GM19372 (cell line): ENCODE data around the gene CDX4.
"Not testable (repeated sequence)": the region's sequence is repeated elsewhere in the genome, so short reads cannot be mapped to it uniquely, and the experiment has no call there.

Experiments
- ATAC-seq: cut with Tn5 transposase; IDR thresholded peaks from one replicate; pipeline ENCODE4 v1.9.1; 2021; ENCODE audit warnings: mild to moderate bottlenecking, low read depth, moderate library complexity; ENCODE audit not compliant: unreplicated experiment

Gene CDX4, protein sequence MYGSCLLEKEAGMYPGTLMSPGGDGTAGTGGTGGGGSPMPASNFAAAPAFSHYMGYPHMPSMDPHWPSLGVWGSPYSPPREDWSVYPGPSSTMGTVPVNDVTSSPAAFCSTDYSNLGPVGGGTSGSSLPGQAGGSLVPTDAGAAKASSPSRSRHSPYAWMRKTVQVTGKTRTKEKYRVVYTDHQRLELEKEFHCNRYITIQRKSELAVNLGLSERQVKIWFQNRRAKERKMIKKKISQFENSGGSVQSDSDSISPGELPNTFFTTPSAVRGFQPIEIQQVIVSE

DNA sequence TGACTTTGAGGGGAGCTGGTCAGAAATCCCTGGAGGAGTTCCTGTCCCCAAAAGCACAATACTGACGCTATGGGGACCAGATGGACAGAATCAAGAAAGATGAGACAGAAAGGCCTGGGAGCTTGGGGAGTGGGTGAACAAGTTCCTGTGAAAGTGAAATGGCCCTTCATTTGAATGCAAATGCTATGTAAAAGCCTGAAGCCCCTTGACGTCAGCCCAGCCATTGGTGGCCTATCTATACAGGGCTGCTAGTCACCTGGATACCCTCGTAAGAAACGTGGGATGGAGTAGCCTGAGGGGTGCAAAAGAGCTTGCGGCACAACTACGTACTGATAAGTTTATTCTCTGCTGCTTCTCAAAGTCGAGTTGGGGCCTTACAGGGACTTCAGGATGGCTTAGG lies at the start of gene CDX4:
CDX4 (plus strand) TSS at position 223 of the 400 bp plus-strand sequence. CDS start 201 bp downstream, outside the sequence.
- ATAC-seq: no peak

DNA sequence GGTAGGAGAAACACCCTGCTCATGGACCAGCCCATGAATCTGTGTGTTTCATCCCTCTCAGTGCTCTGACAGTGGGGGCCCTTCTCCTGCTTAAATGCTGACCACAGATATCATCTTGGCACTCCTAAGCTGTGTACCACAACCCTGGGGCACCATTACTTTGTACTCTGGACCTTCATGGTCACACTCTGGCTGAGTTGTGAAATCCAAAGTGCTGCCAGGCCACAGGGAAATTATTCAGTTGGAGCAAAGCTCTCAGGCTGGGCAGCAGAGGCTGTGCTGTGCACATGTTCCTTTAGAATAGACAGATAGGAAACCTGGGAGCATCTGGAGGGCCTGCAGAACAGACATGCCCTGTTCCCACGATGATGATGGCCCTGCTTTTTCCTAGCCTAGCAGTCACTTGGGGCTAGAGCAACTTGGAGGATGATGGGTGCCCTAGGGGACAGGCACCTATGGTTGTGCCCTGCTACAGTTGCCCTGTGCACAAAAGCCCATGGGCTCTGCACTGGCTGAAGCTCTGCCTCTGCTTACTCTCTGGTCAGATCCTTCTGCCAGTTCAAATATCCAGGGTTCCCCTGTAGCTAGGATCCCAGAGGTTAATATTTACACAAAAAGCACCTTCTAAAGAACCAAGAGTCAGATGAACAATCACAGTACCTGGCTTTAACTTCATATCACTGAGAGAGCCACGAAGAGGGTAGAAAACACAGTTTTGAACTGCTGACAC lies 48.5 kb upstream of the CDX4 start:
- no peak for ATAC-seq

DNA sequence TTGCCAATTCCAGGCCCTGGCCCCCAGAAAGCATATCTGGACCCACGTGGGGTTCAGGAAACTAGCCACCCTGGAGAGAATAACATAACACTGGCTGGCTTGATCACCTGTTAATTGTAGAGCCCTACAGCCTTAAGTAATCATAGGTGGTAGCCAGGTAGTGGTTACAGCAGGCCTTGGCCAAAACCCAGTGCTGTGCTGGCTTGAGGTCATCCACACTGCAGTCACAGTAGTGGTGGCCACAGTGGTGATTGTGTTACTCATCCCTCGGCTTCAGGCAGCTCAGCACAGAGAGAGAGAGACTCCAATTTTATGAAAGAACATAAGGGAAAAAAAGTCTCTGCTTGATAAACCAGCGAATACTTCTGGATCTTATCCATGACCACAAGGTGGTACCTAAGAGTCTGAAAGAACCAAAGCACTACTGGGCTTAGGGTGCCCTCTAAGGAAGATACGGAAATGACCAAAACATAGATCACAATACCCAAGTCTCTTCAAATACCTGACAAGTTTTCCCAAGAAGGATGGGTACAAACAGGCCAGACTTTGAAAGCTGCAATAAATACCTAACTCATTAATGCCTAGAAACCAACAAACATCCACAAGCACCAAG lies 46.6 kb upstream of the CDX4 start:
- no peak for ATAC-seq

DNA sequence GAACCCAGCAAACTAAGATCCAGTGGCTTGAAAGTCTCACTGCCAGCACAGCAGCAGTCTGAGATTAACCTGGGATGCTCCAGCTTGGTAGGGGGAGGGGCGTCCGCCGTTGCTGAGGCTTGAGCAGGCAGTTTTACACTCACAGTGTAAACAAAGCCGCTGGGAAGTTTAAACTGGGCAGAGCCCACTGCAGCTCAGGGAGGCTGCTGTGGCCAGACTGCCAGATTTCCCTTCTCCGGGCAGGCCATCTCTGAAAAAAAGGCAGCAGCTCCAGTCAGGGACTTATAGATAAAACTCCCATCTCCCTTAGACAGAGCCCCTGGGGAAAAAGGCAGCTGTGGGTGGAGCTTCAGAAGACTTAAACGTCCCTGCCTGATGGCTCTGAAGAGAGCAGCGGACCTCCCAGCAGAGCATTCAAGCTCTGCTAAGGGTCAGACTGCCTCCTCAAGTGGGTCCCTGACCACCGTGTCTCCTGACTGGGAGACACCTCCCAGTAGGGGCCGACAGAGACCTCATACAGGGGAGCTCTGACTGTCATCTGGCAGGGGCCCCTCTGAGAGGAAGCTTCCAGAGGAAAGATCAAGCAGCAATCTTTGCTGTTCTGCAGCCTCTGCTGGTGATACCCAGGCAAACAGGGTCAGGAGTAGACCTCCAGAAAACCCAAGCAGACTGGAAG lies 45.1 kb upstream of the CDX4 start:
- ATAC-seq: no peak

DNA sequence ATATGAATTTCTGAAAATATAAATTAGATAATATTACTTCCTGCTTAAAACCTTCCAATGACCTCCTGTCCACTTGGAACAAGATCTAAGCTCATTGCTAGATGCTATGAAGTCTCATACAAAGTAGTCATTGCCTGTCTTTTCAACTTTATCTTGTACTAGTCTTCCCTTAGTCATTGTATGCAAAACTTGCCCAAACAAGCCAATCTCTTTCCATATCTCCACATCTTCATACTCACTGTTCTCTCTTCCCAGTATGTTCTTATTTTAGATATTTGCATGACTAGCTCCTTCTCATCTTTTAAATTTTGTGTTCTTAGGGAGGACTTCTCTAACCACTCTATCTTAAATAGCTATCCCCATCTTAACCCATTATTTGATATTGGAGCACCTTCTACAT lies 33.9 kb upstream of the CDX4 start:
- ATAC-seq: no peak

DNA sequence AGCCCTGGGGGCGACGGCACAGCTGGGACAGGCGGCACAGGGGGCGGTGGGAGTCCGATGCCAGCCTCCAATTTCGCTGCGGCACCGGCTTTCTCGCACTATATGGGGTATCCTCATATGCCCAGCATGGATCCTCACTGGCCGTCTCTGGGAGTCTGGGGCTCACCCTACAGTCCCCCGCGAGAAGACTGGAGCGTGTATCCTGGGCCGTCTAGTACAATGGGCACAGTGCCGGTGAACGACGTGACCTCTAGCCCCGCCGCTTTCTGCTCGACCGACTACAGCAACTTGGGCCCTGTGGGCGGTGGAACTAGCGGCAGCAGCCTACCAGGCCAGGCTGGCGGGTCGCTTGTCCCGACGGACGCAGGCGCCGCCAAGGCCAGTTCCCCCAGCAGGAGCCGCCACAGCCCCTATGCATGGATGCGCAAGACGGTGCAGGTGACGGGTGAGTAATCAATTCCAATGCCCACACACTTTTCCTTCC lies 500 bp downstream of the CDX4 start:
- no peak for ATAC-seq

DNA sequence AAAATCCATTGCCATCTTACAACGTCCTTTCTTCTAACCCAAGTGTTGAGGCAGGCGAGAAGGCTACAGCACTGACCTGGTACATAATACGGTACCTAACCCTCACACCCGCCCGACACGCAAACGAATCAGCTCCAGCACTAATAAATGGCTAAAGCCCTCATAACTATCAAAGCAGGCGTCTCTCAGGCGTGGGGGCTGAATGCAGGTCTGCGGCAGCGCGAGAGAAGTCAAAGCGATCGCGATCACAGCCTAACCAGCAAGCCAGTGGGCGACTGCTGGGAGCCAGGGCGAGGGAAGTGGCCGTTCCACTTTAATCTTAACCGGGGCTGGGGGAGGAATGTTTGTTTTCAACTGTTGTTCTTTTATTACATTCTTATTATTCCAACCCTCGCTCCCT lies 1.5 kb downstream of the CDX4 start:
- ATAC-seq: no peak

DNA sequence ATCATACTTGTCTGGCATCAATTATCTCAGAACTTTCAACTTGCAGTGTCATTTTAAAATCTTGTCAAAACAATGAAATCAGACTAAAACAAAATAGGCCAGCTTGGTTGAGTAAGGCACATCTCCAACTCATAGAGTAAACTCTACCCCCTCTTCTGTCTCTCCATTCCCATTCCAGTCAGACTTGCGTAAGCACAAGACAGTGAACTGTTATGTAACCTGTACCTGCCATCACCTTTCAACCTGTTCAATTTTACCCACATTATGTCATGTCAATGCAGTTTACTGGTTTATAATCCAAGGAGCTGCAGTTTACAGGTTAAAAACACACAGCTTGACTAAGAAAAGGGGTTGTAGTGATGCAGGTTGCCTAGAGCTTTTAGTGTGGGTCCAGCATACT lies 8.3 kb downstream of the CDX4 start:
- ATAC-seq: no peak

DNA sequence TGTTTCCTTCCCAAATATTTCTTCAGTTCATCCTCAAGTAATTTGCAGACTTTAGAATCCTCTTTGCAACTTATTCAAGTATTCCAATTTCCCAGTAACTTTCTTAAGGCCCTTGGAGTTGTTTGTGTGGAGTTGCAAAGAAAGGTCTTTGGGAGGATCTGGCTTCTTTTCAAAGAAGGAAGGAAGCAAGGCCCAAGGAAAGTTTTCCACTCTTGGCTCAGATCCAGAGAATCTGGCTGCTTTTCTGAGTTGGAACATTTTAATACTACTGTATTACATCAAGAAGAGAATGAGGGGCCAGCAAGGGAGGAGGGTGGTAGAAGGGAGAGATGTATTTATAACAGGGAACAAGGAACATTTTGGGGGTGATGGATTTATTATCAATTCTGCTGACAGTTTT lies 10.5 kb downstream of the CDX4 start:
- no peak for ATAC-seq

DNA sequence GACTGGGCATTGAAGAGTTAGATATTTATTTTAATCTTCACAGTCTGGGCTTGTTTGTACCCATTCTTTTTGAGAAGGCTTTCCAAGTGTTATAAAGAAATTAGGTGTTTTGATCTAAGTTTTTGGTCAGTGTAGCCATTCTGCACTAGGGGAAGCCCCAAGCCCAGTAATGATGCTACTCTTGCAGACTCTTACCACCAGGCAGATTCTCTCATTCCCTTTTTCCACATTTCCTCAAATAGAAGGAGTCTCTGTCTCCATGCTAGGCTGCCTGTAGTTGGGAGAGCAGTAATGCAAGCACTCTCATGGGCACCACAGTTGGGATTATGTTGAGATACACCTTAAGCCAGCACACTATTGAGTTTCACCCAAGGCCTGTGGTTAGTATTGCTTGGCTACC lies 21.5 kb downstream of the CDX4 start:
- ATAC-seq: no peak

DNA sequence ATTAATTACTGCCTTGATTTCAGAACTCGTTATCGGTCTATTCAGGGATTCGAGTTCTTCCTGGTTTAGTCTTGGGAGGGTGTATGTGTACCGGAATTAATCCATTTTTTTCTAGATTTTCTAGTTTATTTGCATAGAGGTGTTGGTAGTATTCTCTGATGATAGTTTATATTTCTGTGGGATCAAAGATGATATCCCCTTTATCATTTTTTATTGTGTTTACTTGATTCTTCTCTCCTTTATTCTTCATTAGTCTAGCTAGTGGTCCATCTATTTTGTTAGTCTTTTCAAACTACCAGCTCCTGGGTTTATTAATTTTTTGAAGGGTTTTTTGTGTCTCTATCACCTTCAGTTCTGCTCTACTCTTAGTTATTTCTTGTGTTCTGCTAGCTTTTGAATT lies 32.1 kb downstream of the CDX4 start:
- no peak for ATAC-seq

DNA sequence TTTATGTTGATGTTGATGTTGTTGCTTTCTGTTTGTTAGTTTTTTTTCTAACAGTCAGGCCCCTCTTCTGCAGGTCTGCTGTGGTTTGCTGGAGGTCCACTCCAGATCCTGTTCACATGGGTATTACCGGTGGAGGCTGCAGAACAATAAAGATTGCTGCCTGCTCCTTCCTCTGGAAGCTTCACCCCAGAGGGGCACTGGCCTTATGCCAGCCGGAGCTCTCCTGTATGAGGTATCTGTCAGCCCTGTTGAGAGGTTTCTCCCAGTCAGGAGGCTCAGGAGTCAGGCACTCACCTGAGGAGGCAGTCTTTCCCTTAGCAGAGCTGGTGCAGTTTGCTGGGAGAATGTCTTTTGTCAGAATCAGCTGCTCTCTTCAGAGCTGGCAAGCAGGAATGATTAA lies 34.7 kb downstream of the CDX4 start:
- ATAC-seq: no peak

DNA sequence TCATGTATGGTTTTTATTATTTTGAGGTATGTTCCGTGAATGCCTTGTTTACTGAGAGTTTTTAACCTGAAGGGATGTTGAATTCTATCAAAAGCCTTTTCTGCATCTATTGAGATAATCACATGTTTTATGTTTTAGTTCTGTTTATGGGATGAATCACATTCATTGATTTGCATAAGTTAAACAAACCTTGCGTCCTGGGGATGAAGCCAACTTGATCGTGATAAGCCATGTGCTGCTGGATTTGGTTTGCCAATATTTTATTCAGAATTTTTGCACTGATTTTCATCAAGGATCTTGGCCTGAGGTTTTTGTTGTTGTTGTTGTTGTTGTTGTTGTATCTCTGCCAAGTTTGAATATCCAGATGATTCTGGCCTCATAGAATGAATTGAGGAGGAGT lies 43.8 kb downstream of the CDX4 start:
- ATAC-seq: no peak

DNA sequence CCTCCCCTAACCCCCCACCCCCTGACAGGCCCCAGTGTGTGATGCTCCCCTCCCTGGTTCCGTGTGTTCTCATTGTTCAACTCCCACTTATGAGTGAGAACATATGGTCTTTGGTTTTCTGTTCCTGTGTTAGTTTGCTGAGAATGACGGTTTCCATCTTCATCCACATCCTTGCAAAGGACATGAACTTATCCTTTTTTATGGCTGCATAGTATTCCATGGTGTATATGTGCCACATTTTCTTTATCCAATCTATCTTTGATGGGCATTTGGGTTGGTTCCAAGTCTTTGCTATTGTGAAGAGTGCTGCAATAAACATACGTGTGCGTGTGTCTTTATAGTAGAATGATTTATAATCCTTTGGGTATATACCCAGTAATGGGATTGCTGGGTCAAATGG lies 45.3 kb downstream of the CDX4 start:
- not testable (repeated sequence) for ATAC-seq
